ENCODE data around the gene EIF3L. TPM values are rescaled to one million over a fixed set of nuclear protein-coding genes. Genes with fewer than 3 reads are reported as not detected.

The EIF3L gene
- total and polyA plus RNA-seq, 9 of the 15 experiments (the other 6 are each of a cell fraction or from before 2014, with no cell fraction given): 257 to 699 (median 368) TPM

DNA sequence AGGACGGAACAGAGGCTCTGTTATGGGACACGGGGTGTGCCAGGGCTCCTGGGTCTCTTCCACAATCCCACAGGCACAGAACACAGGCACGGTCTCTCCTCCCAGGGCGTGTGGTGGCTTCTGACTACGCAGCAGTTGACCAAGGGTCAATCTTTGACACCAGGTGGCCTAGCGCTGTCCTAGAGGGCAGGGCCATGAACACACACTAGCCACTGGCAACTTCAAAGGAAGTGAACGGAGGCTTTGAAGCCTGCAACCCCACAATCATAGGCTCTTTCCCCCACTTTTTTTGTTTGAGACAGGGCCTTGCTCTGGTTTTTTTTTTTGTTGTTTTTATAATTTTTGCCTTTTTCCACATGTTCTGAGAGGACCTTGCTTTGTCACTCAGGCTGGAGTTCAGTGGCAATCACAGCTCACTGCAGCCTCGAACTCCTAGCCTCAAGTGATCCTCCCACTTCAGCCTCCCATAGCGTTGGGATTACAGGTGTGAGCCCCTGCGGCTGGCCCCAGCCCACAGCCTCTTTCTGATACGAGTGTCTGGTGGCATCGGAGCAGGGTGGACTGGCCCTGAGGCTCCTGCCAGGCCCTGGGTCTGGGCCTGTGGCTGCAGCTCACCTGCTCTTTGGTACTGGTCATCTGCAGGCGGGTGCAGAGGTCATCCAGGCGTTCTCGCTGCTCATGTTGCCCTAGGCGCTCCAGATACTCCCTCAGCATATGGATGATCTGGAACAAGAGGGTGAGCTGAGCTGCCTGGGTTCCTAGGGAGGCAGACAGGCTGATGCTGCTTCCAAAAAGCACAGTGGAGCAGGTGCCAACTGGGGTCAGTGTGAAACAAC is 17.0 kb upstream of the EIF3L start:
- no peak overlapping the region for H3K4me2 ChIP-seq (ENCODE audit: insufficient read depth, low read length)
- DNase-seq (ENCODE audit: extremely low read depth in 1 of 4, low spot score in 3 of 4): no peak
- H2AFZ ChIP-seq (ENCODE audit: low read depth, low read length): no peak overlapping the region
- no peak overlapping the region for H3K4me3 ChIP-seq
- no peaks in the 10 kb centered on the region; a peak in 1 of 5 replicates for H3K4me1 ChIP-seq (replicated peaks in 1 of 2; ENCODE audit: control insufficient read depth in 2 of 2, insufficient read depth in 2 of 2, low read length in 2 of 2)
- no TSS peak for BruUV-seq (replicated peaks)
- POLR2A ChIA-PET: interaction anchor here (0.6 to 1.1 kb wide), 3 partner anchors 9 to 1302 kb away, joined by 3 to 5 read pairs (median 4); partner anchors contain the start of gene EIF3L
- H4K20me1 ChIP-seq (replicated peaks; ENCODE audit: control insufficient read depth, insufficient read depth, low read length): no peaks in the 10 kb centered on the region
- H3K9me3 ChIP-seq (replicated peaks; ENCODE audit: control insufficient read depth, insufficient read depth, low read depth, low read length): no peaks in the 10 kb centered on the region
- WGBS (ENCODE audit: insufficient coverage, low coverage, missing lambda C conversion rate): 86% methylated on average over 10 of the region's 16 CpGs
- in situ Hi-C loops (cut with MboI) (no loop called here), intact Hi-C loops (cut with micrococcal nuclease) (no loop called here)
- FAIRE-seq: no peak
- 0 out of 2 replicates have a peak, but pooled peaks have one; percentile 11 for TF ChIP-seq POLR2G (IDR thresholded peaks at IDR 0.05; ENCODE audit: low read depth, low read length)
- no peak for TF ChIP-seq RERE (CRISPR knock-in tag; IDR thresholded peaks at IDR 0.05; ENCODE audit: borderline replicate concordance)
- H3K27ac ChIP-seq (ENCODE audit: extremely low read depth, low read depth, low read length): no peak overlapping the region
- no peaks in the 10 kb centered on the region for H3K79me2 ChIP-seq (ENCODE audit: control insufficient read depth, insufficient read depth, low read length)
- H3K27me3 ChIP-seq (ENCODE audit: control insufficient read depth in 2 of 2, insufficient read depth in 2 of 2, low read length in 2 of 2): no peaks in the 10 kb centered on the region
- peaks cover 56% of the 10 kb centered on the region; the same call in 2 of the 3 replicates for H3K36me3 ChIP-seq (ENCODE audit: control insufficient read depth, insufficient read depth, low read length)
- peak overlapping the region in 1 of 2 experiments; percentile 17; a peak in 1 of 4 replicates for H3K9ac ChIP-seq (ENCODE audit: insufficient read depth in 1 of 2, low read depth in 2 of 2, low read length in 2 of 2)
- no peaks in the 10 kb centered on the region for H3K9me1 ChIP-seq (ENCODE audit: control insufficient read depth, insufficient read depth, low read length)
- no peak for ATAC-seq
- CTCF ChIA-PET (ENCODE audit: low intra/inter-chr PET ratio): no interaction called here

All from K562 (cell line).